Renal cortex interstitium (tissue), 11 donors: ENCODE data around the gene JOSD1. TPM values are rescaled to one million over a fixed set of nuclear protein-coding genes. Genes with fewer than 3 reads are reported as not detected.
A peak's percentile ranks its signal among the peaks of the same experiment; 100 is the strongest.
"Not testable (repeated sequence)": the region's sequence is repeated elsewhere in the genome, so short reads cannot be mapped to it uniquely, and the experiment has no call there.

Experiments used
- DNase-seq, 11 donors: peaks; one replicate each; pipeline ENCODE4 v3.0.0-alpha.2; 2013; ENCODE audit warnings: low read depth in 9 of 11, low spot score in 4 of 11; ENCODE audit errors: extremely low read depth in 1 of 11
- polyA plus RNA-seq, 3 donors: library from polyadenylated mRNA; unstranded; fragments of 120-200 nt; gene quantifications; one replicate each; pipeline ENCODE4 v1.2.1, GENCODE V29; 2013; ENCODE audit not compliant: insufficient read length in 3 of 3

Gene JOSD1
- polyA plus RNA-seq, 3 donors, result 41.5 to 45.3 (median 42.6) TPM

DNA sequence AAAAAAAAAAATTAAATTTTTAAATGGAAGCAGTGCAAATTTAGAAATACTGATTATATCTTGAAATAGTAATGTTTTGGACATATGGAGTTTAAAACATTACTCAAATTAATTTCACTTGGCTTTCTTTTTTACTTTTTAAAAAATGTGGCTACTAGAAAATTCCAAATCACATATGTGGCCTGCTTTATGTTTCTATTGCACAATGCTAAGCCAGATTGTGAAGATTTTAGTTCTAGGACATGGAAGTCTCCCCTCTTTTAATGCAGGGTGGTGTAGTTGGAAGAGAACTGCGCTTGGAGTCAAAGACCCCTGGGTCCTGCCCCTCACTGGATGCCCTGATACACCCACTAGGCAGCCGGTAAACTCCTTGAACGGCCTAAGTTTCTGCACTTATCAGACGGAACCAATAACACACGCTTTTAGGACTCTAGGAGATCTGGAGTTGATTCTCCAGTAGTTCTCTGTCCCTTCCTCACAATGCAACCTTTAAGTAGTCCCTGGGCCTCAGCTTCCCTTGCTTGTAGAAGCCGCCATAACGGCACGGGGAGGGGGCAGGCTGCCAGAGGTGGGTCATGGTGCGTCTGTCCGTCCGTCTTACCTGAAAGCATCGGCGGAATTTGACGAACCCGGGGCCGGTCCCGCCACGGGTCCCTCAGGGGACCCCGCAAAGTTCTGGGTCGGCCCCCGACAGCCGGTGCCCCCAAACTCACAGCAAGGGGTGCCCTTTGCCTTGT lies 45.1 kb downstream of the JOSD1 start:
- peak in 6 of 11 donors; percentile 6 to 31 (median 18) for DNase-seq

DNA sequence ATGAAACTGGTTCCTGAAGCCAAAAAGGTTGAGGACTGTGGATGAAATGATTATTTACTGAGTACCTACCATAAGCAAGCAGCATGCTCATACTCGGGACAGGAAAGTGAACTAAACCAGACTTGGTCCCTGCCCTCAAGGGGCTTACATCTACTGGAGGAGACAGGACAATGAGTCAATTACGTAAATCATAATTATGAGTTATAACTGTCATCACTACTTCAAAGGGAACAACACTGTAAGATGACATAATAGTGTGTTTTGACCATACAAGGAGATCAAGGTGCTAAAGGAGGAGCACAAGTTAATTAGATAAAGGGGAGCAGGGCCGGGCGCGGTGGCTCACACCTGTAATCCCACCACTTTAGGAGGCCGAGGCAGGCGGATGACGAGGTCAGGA lies 47.0 kb downstream of the JOSD1 start:
- no peak for DNase-seq

DNA sequence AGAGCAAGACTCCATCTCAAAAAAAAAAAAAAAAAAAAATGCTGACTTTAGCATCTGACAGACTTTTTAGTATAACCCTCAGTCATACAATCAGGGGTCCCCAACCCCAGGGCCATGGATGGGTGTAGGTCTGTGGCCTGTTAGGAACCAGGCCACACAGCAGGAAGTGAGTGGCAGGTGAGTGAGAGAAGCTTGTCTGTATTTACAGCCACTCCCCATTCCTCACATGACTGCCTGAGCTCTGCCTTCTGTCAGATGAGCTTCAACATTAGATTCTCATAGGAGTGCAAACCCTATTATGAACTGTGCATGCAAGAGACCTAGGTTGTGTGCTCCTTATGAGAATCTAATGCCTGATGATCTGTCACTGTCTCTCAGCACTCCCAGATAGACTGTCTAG lies 47.9 kb downstream of the JOSD1 start:
- DNase-seq, result no peak

DNA sequence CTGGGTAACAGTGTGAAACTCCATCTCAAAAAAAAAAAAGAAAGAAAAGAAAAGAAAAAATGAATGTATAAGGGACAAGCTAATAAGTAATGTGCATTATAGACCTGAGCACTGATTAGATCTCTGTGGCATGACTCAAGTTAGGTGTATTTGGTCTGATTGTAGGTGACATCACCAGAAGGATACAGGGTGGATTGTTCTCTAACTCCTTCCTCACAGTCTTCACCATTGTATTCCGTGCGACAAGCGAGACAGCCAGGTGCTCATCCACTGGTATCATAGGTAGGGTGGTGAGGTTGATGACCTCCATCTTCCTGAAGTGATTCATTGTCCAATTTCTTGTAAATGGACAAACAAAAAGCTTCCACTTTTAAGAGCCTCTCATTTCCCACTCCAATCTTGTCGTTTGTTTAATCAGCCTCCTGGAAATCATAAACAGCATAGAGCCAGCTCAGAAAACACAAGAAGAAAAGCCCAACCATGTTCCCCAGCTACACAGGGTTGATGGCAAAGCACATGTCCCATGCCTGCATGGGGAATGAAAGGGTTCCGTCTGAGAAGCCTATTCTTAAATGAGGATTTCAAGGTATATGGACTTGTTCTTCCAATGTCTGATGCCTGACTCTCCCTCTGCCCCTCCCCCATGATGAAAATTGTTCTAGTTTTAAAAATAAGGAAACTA lies 50.8 kb downstream of the JOSD1 start:
- DNase-seq, result no peak

DNA sequence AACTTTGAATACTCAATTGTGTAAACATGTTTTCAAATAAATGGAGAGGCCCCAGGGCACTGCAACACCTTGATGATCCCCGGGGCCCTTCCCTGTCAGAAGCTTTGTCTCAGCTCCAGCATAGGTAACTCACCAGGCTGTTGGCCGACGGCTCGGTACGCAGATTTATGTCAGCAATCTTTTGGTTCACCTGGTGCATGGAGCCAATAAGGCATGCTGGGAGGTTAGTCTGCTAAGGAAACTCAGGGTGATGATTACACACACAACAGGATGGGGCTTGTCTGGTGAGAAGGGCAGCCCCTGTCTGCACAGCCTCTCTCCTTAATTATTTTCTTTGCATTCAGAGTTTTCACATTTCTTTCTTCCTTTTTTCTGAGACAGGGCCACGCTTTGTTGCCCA lies 55.3 kb downstream of the JOSD1 start:
- no peak for DNase-seq

DNA sequence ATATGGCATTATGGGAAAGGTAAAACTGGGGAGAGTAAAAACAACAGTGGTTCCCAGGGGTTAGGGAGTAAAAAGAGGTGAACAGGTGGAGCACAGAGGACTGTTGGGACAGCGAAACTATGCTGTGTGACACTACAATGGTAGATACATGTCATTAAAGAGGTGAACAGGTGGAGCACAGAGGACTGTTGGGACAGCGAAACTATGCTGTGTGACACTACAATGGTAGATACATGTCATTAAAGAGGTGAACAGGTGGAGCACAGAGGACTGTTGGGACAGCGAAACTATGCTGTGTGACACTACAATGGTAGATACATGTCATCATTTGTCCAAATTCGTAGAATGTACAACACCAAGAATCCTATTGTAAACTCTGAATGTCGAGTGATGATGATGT lies 56.5 kb downstream of the JOSD1 start:
- DNase-seq, result not testable (repeated sequence)

DNA sequence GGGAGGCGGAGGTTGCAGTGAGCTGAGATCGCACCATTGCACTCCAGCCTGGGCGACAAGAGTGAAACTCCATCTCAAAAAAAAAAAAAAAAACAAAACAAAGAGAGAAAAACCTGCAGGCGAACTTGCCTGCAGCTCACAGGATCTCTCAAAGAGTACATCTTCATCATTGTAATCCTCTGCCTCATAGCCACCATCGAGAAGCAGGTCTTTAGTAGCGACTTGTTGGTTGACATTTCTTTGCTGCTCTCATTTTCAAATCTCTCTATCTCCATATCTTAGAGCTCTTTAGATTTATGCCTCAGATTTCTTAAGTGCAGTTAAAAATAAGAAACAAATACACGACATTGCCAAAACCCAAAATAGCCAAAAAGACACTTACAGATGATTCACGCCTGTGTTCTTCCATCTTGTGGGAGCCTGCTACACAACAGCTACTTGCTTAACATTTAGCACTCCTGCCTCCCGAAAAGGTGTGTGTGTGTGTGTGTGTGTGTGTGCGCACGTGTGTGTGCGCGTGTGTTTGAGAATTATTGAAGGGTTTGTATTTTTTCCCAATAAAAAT lies 59.2 kb downstream of the JOSD1 start:
- DNase-seq, result no peak

DNA sequence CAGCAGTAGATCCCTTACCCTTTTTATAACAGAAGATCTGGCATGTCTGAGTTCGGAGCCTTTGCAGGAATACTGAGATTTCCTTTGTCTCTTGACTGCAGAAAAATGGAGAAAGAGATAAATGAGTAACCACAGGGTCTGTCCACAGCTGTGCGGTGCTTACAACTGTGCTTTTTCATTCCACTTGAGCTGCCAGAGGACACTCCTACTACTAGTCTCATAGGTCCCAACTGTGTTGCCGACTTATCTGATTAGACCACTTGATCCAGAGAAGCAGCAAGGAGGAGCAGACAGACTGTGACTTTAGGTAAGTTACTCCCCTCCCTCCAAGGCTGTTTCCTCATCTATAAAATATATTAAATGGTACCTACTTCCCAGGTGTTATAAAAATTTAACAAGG lies 62.0 kb downstream of the JOSD1 start:
- DNase-seq, result no peak

DNA sequence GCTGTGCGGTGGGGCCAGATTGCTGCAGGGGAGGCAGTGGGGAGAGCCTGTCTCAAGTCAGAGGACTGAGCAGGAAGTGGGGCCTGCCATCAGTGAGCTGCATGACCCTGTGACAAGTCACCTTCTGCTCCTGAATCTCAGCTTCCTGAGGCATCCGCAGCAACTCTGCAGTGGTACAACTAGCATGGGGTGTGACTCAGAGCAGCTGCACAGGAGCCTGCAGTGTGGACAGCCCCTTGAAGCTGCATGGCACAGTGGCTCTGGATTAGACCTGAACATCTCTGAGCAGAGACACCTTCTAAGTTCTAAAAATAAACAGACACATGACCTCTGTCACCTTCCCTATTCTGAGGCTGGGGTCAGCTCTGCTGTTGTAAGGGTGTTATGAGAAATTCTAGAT lies 62.5 kb downstream of the JOSD1 start:
- DNase-seq, result no peak

Other genes with a start within 250 kb of the JOSD1 start
- gene KCNJ4, start 245.7 kb downstream of the JOSD1 start, polyA plus RNA-seq, result under 1 TPM; 0.28 to 0.30 (median 0.29) TPM
- gene KDELR3, start 232.8 kb downstream of the JOSD1 start, polyA plus RNA-seq, result 10 to 100 TPM in 2 of 3 donors, 1 to 10 TPM in 1; 9.3 to 11.6 (median 11.2) TPM
- 1,000 to 10,000 TPM in 1 of 3 donors, 100 to 1,000 TPM in 2; 809 to 1,117 (median 924) TPM for gene DDX17, start 194.6 kb downstream of the JOSD1 start, polyA plus RNA-seq
- 1 to 10 TPM; 5.6 to 6.1 (median 5.7) TPM for gene DMC1, start 130.8 kb downstream of the JOSD1 start, polyA plus RNA-seq
- gene FAM227A, start 44.6 kb downstream of the JOSD1 start, polyA plus RNA-seq, result 10 to 100 TPM in 1 of 3 donors, 1 to 10 TPM in 2; 5.9 to 11.6 (median 6.7) TPM
- gene CBY1, start 44.3 kb downstream of the JOSD1 start, polyA plus RNA-seq, result 10 to 100 TPM; 56.5 to 62.1 (median 58.4) TPM
- gene TOMM22, start 19.0 kb downstream of the JOSD1 start, polyA plus RNA-seq, result 100 to 1,000 TPM in 1 of 3 donors, 10 to 100 TPM in 2; 74.4 to 107 (median 97.4) TPM
- 10 to 100 TPM; 38.5 to 62.3 (median 51.1) TPM for gene GTPBP1, start 5.0 kb upstream of the JOSD1 start, polyA plus RNA-seq
- 10 to 100 TPM; 50.4 to 72.6 (median 66.3) TPM for gene SUN2, start 55.1 kb upstream of the JOSD1 start, polyA plus RNA-seq
- 10 to 100 TPM; 32.7 to 39.7 (median 38.3) TPM for gene DNAL4, start 93.2 kb upstream of the JOSD1 start, polyA plus RNA-seq
- gene NPTXR, start 143.1 kb upstream of the JOSD1 start, polyA plus RNA-seq, result 1 to 10 TPM; 3.7 to 5.5 (median 4.3) TPM
- gene CBX6, start 171.3 kb upstream of the JOSD1 start, polyA plus RNA-seq, result 10 to 100 TPM; 34.6 to 45.5 (median 44.8) TPM